ENCODE data around the gene ALOX12. TPM values are rescaled to one million over a fixed set of nuclear protein-coding genes. Genes with fewer than 3 reads are reported as not detected.

ALOX12 gene
- total RNA-seq, 1 experiment from 2014 or later: not detected

- Mint-ChIP-seq H3K4me3 (ENCODE audit: low read depth, unreplicated experiment) (no peak overlapping the region), H3K9me3 (ENCODE audit: low read depth, unreplicated experiment) (no peaks in the 10 kb centered on the region), H3K27me3 (ENCODE audit: unreplicated experiment) (no peaks in the 10 kb centered on the region), H3K27ac (ENCODE audit: unreplicated experiment) (no peak overlapping the region), H3K36me3 (ENCODE audit: insufficient read depth, unreplicated experiment) (peaks cover 14% of the 10 kb centered on the region), H3K4me1 (ENCODE audit: low read depth, unreplicated experiment) (peaks cover 7% of the 10 kb centered on the region)
- no peak for TF ChIP-seq CTCF (IDR thresholded peaks at IDR 0.05; ENCODE audit: unreplicated experiment)
- CTCF ChIA-PET: no interaction called here
- intact Hi-C loops (cut with micrococcal nuclease; ENCODE audit: unreplicated experiment): no loop called here
- BruUV-seq (replicated peaks): no TSS peak
- DNase-seq: no peak
These were observed 1.7 kb upstream of the ALOX12 start for GRCh38 chr17:6994118-6994598.

GRCh38 chr17:6994666-6995256 is 1.1 kb upstream of the ALOX12 start:
- H3K4me3 Mint-ChIP-seq (ENCODE audit: low read depth, unreplicated experiment): no peak overlapping the region
- TF ChIP-seq CTCF (IDR thresholded peaks at IDR 0.05; ENCODE audit: unreplicated experiment): no peak
- H3K27me3 Mint-ChIP-seq (ENCODE audit: unreplicated experiment): no peaks in the 10 kb centered on the region

GRCh38 chr17:6996256-6997011 is 585 bp downstream of the ALOX12 start:
- Mint-ChIP-seq H3K27ac (ENCODE audit: unreplicated experiment) (no peak overlapping the region), H3K27me3 (ENCODE audit: unreplicated experiment) (no peaks in the 10 kb centered on the region), H3K4me1 (ENCODE audit: low read depth, unreplicated experiment) (peaks cover 7% of the 10 kb centered on the region), H3K9me3 (ENCODE audit: low read depth, unreplicated experiment) (no peaks in the 10 kb centered on the region), H3K36me3 (ENCODE audit: insufficient read depth, unreplicated experiment) (peaks cover 14% of the 10 kb centered on the region), H3K4me3 (ENCODE audit: low read depth, unreplicated experiment) (no peak overlapping the region)
- CTCF ChIA-PET: no interaction called here
- BruUV-seq (replicated peaks): no TSS peak
- intact Hi-C loops (cut with micrococcal nuclease; ENCODE audit: unreplicated experiment): no loop called here
- no peak for DNase-seq
- no peak for TF ChIP-seq CTCF (IDR thresholded peaks at IDR 0.05; ENCODE audit: unreplicated experiment)

More at GRCh38 chr17:6994666-6995256, 1.1 kb upstream of the ALOX12 start:
- Mint-ChIP-seq H3K4me1 (ENCODE audit: low read depth, unreplicated experiment) (peaks cover 7% of the 10 kb centered on the region), H3K27ac (ENCODE audit: unreplicated experiment) (no peak overlapping the region), H3K9me3 (ENCODE audit: low read depth, unreplicated experiment) (no peaks in the 10 kb centered on the region), H3K36me3 (ENCODE audit: insufficient read depth, unreplicated experiment) (peaks cover 14% of the 10 kb centered on the region)
- intact Hi-C loops (cut with micrococcal nuclease; ENCODE audit: unreplicated experiment): no loop called here
- CTCF ChIA-PET: interaction anchor here (0.9 kb wide), 1 partner anchor 84 kb away, joined by 3 read pairs; no protein-coding TSS in a partner anchor
- BruUV-seq (replicated peaks): no TSS peak
- DNase-seq: no peak

- no TSS peak for BruUV-seq (replicated peaks)
- Mint-ChIP-seq H3K4me1 (ENCODE audit: low read depth, unreplicated experiment) (peaks cover 7% of the 10 kb centered on the region), H3K36me3 (ENCODE audit: insufficient read depth, unreplicated experiment) (peaks cover 14% of the 10 kb centered on the region), H3K4me3 (ENCODE audit: low read depth, unreplicated experiment) (no peak overlapping the region), H3K27ac (ENCODE audit: unreplicated experiment) (no peak overlapping the region), H3K27me3 (ENCODE audit: unreplicated experiment) (no peaks in the 10 kb centered on the region), H3K9me3 (ENCODE audit: low read depth, unreplicated experiment) (no peaks in the 10 kb centered on the region)
- no peak for TF ChIP-seq CTCF (IDR thresholded peaks at IDR 0.05; ENCODE audit: unreplicated experiment)
- no peak for DNase-seq
- CTCF ChIA-PET: interaction anchor here (0.7 kb wide), 1 partner anchor 86 kb away, joined by 5 read pairs; no protein-coding TSS in a partner anchor
- intact Hi-C loops (cut with micrococcal nuclease; ENCODE audit: unreplicated experiment): no loop called here
These were observed 1.3 kb downstream of the ALOX12 start for GRCh38 chr17:6997171-6997570.
